Left lung (tissue), 10 donors: ENCODE results near the gene UBL4A. TPM values are rescaled to one million over a fixed set of nuclear protein-coding genes. Genes with fewer than 3 reads are reported as not detected.

Experiments used
- ATAC-seq: fragments of 200-7000 bp; cut with Tn5 transposase; one replicate; pipeline ENCODE4 v1.9.1; 2020; ENCODE audit warnings: moderate library complexity
- DNase-seq, 4 donors: peaks; one replicate each; pipeline ENCODE4 v3.0.0-alpha.2; 2013 to 2020
- H3K27ac ChIP-seq, 2 donors: fragments of 200-600 bp; sonication (generic) in 1 of 2; one replicate each; pipeline versions ENCODE4 v1.5.0 to v1.8.0; 2020 to 2021
- H3K27me3 ChIP-seq, 2 donors: fragments of 200-600 bp; sonication (generic) in 1 of 2; one replicate each; pipeline versions ENCODE4 v1.5.0 to v1.8.0; 2020 to 2021
- H3K36me3 ChIP-seq, 2 donors: fragments of 200-600 bp; sonication (generic) in 1 of 2; one replicate each; pipeline versions ENCODE4 v1.5.0 to v1.8.0; 2020 to 2021
- H3K4me1 ChIP-seq, 2 donors: fragments of 200-600 bp; one replicate each; pipeline ENCODE4 v1.8.0; 2021
- H3K4me3 ChIP-seq, 2 donors: fragments of 200-600 bp; sonication (generic) in 1 of 2; one replicate each; pipeline versions ENCODE4 v1.5.0 to v1.8.0; 2020 to 2021; ENCODE audit warnings: mild to moderate bottlenecking in 1 of 2
- H3K9me3 ChIP-seq, 2 donors: fragments of 200-600 bp; sonication (generic) in 1 of 2; one replicate each; pipeline versions ENCODE4 v1.5.0 to v1.8.0; 2020 to 2021
- intact Hi-C, 2 donors: fragments of 100-400 bp; cut with DNase I; formaldehyde crosslinking; loops; one replicate each; pipeline versions ENCODE4 v1.11.2 to v1.14.2; 2022
- polyA plus RNA-seq, 6 donors: library from polyadenylated mRNA; unstranded; fragments of 120-200 nt; gene quantifications; one replicate each; pipeline ENCODE4 v1.2.1, GENCODE V29; 2013; ENCODE audit not compliant: insufficient read length in 6 of 6
- total RNA-seq, 2 donors: library from RNA; stranded (reverse); fragmentation: NEBNext Ultra II Directional; extraction: Animal tissue kit (Norgen Biotek cat#: 25700); gene quantifications; one replicate each; pipeline ENCODE4 v1.2.1, GENCODE V29; 2021
- TF ChIP-seq, protein P1 (sequence below), 2 donors: fragments of 200-600 bp; sonication (generic) in 1 of 2; IDR thresholded peaks; one replicate each; pipeline versions ENCODE4 v1.5.0 to v1.8.0; 2021; ENCODE audit warnings: antibody characterized with exemption in 2 of 2
- donor health status: DM: no; HTN: yes; CAD: no.
- donor health status: DM: no; HTN: no; CAD: no.

Gene UBL4A
- total and polyA plus RNA-seq, 8 donors: 24.7 to 37.9 (median 29.1) TPM

DNA sequence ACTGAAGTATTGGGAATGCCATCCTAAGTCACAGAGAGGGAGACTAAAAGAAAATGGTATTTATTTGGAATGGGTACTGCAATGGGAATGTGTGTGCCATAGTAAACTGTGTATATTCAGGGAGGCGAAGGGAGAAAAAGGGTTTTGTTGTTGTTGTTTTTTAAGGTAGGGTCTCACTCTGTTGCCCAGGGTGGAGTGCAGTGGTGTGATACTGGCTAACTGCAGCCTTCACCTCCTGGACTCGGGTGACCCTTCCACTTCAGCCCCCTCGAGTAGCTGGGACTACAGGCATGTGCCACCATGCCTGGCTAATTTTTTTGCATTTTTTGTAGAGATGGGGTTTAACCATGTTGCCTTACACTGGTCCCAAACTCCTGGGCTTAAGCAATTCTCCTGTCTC is 8.3 kb upstream of the UBL4A start:
- TF ChIP-seq, protein P1, sequence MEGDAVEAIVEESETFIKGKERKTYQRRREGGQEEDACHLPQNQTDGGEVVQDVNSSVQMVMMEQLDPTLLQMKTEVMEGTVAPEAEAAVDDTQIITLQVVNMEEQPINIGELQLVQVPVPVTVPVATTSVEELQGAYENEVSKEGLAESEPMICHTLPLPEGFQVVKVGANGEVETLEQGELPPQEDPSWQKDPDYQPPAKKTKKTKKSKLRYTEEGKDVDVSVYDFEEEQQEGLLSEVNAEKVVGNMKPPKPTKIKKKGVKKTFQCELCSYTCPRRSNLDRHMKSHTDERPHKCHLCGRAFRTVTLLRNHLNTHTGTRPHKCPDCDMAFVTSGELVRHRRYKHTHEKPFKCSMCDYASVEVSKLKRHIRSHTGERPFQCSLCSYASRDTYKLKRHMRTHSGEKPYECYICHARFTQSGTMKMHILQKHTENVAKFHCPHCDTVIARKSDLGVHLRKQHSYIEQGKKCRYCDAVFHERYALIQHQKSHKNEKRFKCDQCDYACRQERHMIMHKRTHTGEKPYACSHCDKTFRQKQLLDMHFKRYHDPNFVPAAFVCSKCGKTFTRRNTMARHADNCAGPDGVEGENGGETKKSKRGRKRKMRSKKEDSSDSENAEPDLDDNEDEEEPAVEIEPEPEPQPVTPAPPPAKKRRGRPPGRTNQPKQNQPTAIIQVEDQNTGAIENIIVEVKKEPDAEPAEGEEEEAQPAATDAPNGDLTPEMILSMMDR (IDR thresholded peaks at IDR 0.05): no peak
- no peaks in the 10 kb centered on the region for H3K36me3 ChIP-seq
- no peak overlapping the region for H3K27ac ChIP-seq
- no peaks in the 10 kb centered on the region for H3K9me3 ChIP-seq
- intact Hi-C loops: no loop called here
- no peak for DNase-seq
- H3K4me3 ChIP-seq: no peak overlapping the region
- no peak for ATAC-seq
- H3K4me1 ChIP-seq: peaks cover 0 to 6% of the 10 kb centered on the region in 2 donors
- no peaks in the 10 kb centered on the region for H3K27me3 ChIP-seq

GRCh38 chrX:154490414-154491083 is 4.1 kb upstream of the UBL4A start, which contains the start of gene SLC10A3:
TSS of gene SLC10A3 (minus strand) at chrX:154490629. CDS start at chrX:154488940, 1,689 bp downstream.
- DNase-seq (peak; percentile 81 to 97 (median 95)), ATAC-seq (peak; percentile 87)
- Histone ChIP-seq H3K4me3 (peak within 1 kb of the TSS; percentile 40 to 54), H3K36me3 (peaks cover 0 to 9% of the 10 kb centered on the region in 2 donors), H3K27me3 (no peaks in the 10 kb centered on the region), H3K9me3 (no peaks in the 10 kb centered on the region), H3K4me1 (peaks cover under 1 to 30% of the 10 kb centered on the region in 2 donors), H3K27ac (peak within 1 kb of the TSS; percentile 89 to 96)
- TF ChIP-seq, protein P1 (IDR thresholded peaks at IDR 0.05): no peak
- intact Hi-C loops: no loop called here

DNA sequence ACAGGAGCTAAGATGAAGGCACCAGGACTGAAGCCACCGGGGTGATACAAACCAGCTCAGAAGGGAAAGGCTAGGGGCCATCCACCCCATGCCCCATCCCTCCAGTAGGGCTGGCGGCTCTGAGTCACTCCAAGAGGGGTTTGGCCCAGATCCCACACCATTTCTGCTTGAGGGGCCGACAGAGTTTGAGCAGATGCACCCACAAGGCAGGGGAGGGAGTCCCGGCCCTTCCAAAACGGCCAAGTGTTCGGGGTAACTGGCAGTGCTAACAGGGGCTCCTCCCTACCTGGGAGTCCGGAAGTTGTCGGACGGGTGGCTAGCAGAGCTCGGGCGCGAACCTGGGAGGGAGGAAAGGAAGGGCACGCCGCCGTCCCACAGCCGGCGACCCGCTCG is 3.6 kb upstream of the UBL4A start:
- TF ChIP-seq, protein P1 (IDR thresholded peaks at IDR 0.05): no peak
- peak in 2 of 4 donors; percentile 16 to 33 for DNase-seq
- Histone ChIP-seq H3K9me3 (no peaks in the 10 kb centered on the region), H3K27me3 (no peaks in the 10 kb centered on the region), H3K27ac (peak overlapping the region; percentile 85 to 96), H3K4me1 (peaks cover 6 to 36% of the 10 kb centered on the region in 2 donors), H3K36me3 (peaks cover 0 to 9% of the 10 kb centered on the region in 2 donors), H3K4me3 (peak overlapping the region; percentile 40 to 54)
- peak; percentile 1 for ATAC-seq
- intact Hi-C loops: no loop called here

DNA sequence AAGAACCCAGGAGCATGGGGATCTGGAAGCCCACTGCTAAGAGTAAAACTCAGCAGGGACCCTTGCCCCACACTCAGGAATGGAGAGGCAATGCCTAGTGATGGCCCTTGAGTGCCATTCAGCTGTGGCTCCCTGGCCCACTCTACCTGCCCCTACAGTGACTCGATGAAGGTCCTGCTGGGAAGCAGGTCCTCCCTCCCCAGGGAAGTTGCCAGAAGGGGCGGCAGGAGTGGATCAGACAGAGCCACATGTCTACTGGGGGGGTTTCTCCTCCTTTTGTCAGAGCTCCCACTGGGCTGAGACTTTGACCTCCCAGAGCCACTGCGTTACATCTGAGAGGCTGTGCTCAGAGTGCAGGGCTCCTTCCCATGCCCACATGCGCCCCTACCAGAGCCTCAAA is 2.8 kb upstream of the UBL4A start:
- TF ChIP-seq, protein P1 (IDR thresholded peaks at IDR 0.05): no peak
- Histone ChIP-seq H3K4me1 (peaks cover 6 to 44% of the 10 kb centered on the region in 2 donors), H3K36me3 (peaks cover 0 to 9% of the 10 kb centered on the region in 2 donors), H3K9me3 (no peaks in the 10 kb centered on the region), H3K4me3 (peak overlapping the region in 1 of 2 donors; percentile 54), H3K27ac (no peak overlapping the region), H3K27me3 (no peaks in the 10 kb centered on the region)
- no peak for ATAC-seq
- intact Hi-C loops: no loop called here
- no peak for DNase-seq

DNA sequence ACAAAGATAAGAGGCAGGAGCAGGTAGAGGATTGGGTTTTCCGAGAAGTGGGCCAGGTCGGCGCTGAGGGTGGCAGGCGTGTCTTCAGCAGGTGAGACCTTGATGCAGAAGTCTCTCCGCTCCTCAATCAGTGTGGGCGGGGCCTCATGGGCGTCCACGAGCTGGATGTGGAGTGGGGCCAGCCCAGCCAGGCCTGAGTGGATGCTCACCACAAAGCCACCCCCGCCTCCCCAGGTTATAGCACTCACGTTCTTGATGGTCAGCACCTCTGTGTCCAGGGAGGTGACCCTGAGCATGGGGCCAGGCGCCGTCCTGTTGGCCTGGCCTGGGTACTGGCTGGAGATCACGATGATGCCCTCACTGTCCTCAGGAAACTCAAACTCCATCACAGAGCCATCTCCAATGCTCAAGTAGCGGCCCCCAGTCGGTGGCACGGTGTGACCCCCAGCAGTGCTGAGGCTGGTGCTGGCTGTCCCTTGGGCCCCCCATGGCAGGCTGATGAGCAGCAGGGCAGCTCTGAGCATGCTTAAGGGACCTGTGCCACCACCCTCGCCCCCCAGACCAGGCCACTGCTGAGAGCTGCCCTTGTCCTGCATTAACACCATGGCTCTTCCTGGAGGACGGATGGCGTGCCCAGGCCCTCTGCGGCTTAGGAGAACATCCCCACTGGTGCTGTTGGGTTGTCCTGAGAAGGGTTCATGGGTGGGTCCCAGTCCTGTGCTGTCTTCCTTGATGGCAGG is 2.1 kb upstream of the UBL4A start:
- DNase-seq: no peak
- H3K27me3 ChIP-seq: no peaks in the 10 kb centered on the region
- ATAC-seq: no peak
- intact Hi-C loops: no loop called here
- no peaks in the 10 kb centered on the region for H3K9me3 ChIP-seq
- no peak overlapping the region for H3K27ac ChIP-seq
- peaks cover 6 to 46% of the 10 kb centered on the region in 2 donors for H3K4me1 ChIP-seq
- TF ChIP-seq, protein P1 (IDR thresholded peaks at IDR 0.05): no peak
- no peak overlapping the region for H3K4me3 ChIP-seq
- H3K36me3 ChIP-seq: peaks cover 0 to 16% of the 10 kb centered on the region in 2 donors
